Transverse colon (tissue), 3 donors: ENCODE data around the gene CHST11.

Source experiments
- CTCF ChIP-seq, 5 experiments: fragments of 200-600 bp in 3 of 5; fragments of 450-650 bp in 2 of 5; sonication (generic) in 3 of 5; IDR thresholded peaks; 1 replicate in 2 of 5; 2 replicates in 3 of 5; pipeline ENCODE4 v1.5.1; 2016 to 2017; ENCODE audit warnings: antibody characterized with exemption in 5 of 5, inconsistent platforms in 3 of 5, mild to moderate bottlenecking in 2 of 5, moderate library complexity in 1 of 5
- POLR2A ChIP-seq: fragments of 450-650 bp; IDR thresholded peaks from one replicate; pipeline ENCODE4 v1.6.1; 2016; ENCODE audit warnings: antibody characterized with exemption, mild to moderate bottlenecking, moderate library complexity

DNA sequence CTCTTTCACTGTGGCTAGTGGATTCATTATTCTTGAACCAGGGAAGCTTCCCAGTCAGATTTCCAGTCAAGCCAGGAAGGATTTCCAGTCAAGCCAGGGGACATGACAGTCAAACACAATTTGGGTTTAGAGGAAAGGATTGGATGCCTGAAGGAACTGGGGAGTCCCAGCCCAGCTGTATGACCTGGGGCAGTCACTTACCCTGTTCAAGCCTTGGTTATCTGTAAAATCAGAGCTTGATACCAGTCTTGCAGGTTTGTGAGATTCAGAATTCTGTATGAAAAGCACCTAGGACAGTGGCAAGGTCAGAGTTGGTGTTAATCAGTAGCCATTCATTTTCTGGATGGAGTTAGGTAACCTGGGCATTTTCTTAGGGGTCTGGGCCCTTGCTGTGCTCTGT lies 152.7 kb downstream of the CHST11 start:
- TF ChIP-seq CTCF (IDR thresholded peaks at IDR 0.05) (no peak), POLR2A (no peak)
